Loucy (cell line): ENCODE results near the gene MCF2L2.

Experiments
- H2AFZ ChIP-seq: fragments of 200-600 bp; sonication (generic); 2 replicates; pipeline ENCODE4 v1.6.0; 2016; ENCODE audit warnings: antibody characterized with exemption, mild to moderate bottlenecking, low read length, moderate library complexity
- H3F3A ChIP-seq: fragments of 200-600 bp; 2 replicates; pipeline ENCODE4 v1.6.0; 2016; ENCODE audit warnings: antibody characterized with exemption, low read depth, mild to moderate bottlenecking
- H3K27me3 ChIP-seq: fragments of 200-600 bp; sonication (generic); 2 replicates; pipeline ENCODE4 v1.6.1; 2014; ENCODE audit warnings: low read length, mild to moderate bottlenecking; ENCODE audit not compliant: insufficient read depth, poor library complexity, severe bottlenecking
- H3K36me3 ChIP-seq: fragments of 200-600 bp; sonication (generic); 2 replicates; pipeline ENCODE4 v1.6.1; 2016; ENCODE audit warnings: low read length; ENCODE audit not compliant: insufficient read depth
- H3K4me1 ChIP-seq: fragments of 200-600 bp; sonication (generic); 2 replicates; pipeline ENCODE4 v1.5.1; 2014; ENCODE audit warnings: low read length, mild to moderate bottlenecking; ENCODE audit not compliant: insufficient read depth, poor library complexity, severe bottlenecking
- H3K4me2 ChIP-seq: fragments of 200-600 bp; sonication (generic); 2 replicates; pipeline ENCODE4 v1.6.0; 2014; ENCODE audit warnings: antibody characterized with exemption, low read length, low read depth, mild to moderate bottlenecking; ENCODE audit not compliant: poor library complexity, severe bottlenecking
- H3K4me3 ChIP-seq: fragments of 200-600 bp; sonication (generic); 2 replicates; pipeline ENCODE4 v1.5.1; 2014; ENCODE audit warnings: low read length, mild to moderate bottlenecking, mixed read lengths; ENCODE audit not compliant: poor library complexity, severe bottlenecking
- H3K79me2 ChIP-seq: fragments of 200-600 bp; sonication (generic); 2 replicates; pipeline ENCODE4 v1.6.1; 2014; ENCODE audit warnings: low read length; ENCODE audit not compliant: insufficient read depth
- H3K9ac ChIP-seq: fragments of 200-600 bp; sonication (generic); 2 replicates; pipeline ENCODE4 v1.6.0; 2014; ENCODE audit warnings: mild to moderate bottlenecking, low read depth, low read length, moderate library complexity; ENCODE audit not compliant: poor library complexity, severe bottlenecking
- H3K9me2 ChIP-seq: fragments of 200-600 bp; sonication (generic); replicated peaks from 2 replicates; pipeline ENCODE4 v1.6.1; 2016; ENCODE audit warnings: low read depth, low read length, mixed read lengths
- H3K9me3 ChIP-seq: fragments of 200-600 bp; sonication (generic); 2 replicates; pipeline ENCODE4 v1.6.1; 2014; ENCODE audit warnings: mild to moderate bottlenecking, antibody characterized with exemption, low read length, low read depth; ENCODE audit not compliant: insufficient read depth
- H4K20me1 ChIP-seq: fragments of 200-600 bp; sonication (generic); 2 replicates; pipeline ENCODE4 v1.6.0; 2014; ENCODE audit warnings: antibody characterized with exemption, low read length, mild to moderate bottlenecking; ENCODE audit not compliant: insufficient read depth, poor library complexity, severe bottlenecking
- EZH2phosphoT487 ChIP-seq: fragments of 200-600 bp; IDR thresholded peaks from 2 replicates; pipeline ENCODE4 v1.6.1; 2018; ENCODE audit warnings: antibody characterized with exemption, mild to moderate bottlenecking, moderate library complexity, borderline replicate concordance
- TF ChIP-seq, protein P1 (sequence below): fragments of 200-600 bp; sonication (generic); conservative IDR thresholded peaks from 2 replicates; pipeline ENCODE4 v1.5.1; 2014; ENCODE audit warnings: mild to moderate bottlenecking, antibody characterized with exemption, low read length

Gene MCF2L2

DNA sequence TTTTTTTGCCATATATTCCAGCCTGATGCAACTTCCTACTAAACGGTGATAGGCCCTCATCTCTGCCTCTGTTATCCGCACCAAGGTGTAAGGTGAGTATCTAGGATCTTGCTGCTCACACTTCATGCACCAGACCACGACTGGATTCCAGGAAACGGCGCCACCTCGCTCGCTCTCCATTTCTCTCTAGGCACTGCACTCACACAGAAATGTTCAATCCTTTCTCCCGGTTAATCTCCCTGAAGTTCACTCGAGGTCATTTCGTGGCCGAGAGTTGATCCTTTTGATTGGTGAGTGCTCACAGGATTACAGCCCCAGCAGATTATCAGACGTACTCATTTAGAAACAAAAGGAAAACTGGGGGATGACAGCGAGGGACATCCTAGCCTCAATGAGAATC lies 28.1 kb downstream of the MCF2L2 start:
- Histone ChIP-seq H3K36me3 (no peaks in the 10 kb centered on the region), H3K9ac (no peak overlapping the region), H2AFZ (no peak overlapping the region), H3K4me1 (no peaks in the 10 kb centered on the region), H3K4me2 (no peak overlapping the region), H3K27me3 (no peaks in the 10 kb centered on the region), H4K20me1 (no peaks in the 10 kb centered on the region), H3K9me3 (no peaks in the 10 kb centered on the region), H3K79me2 (no peaks in the 10 kb centered on the region), H3F3A (no peaks in the 10 kb centered on the region), H3K9me2 (no peaks in the 10 kb centered on the region), H3K4me3 (no peak overlapping the region)
- TF ChIP-seq, protein P1, sequence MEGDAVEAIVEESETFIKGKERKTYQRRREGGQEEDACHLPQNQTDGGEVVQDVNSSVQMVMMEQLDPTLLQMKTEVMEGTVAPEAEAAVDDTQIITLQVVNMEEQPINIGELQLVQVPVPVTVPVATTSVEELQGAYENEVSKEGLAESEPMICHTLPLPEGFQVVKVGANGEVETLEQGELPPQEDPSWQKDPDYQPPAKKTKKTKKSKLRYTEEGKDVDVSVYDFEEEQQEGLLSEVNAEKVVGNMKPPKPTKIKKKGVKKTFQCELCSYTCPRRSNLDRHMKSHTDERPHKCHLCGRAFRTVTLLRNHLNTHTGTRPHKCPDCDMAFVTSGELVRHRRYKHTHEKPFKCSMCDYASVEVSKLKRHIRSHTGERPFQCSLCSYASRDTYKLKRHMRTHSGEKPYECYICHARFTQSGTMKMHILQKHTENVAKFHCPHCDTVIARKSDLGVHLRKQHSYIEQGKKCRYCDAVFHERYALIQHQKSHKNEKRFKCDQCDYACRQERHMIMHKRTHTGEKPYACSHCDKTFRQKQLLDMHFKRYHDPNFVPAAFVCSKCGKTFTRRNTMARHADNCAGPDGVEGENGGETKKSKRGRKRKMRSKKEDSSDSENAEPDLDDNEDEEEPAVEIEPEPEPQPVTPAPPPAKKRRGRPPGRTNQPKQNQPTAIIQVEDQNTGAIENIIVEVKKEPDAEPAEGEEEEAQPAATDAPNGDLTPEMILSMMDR, result no peak
- TF ChIP-seq EZH2phosphoT487, result no peak

DNA sequence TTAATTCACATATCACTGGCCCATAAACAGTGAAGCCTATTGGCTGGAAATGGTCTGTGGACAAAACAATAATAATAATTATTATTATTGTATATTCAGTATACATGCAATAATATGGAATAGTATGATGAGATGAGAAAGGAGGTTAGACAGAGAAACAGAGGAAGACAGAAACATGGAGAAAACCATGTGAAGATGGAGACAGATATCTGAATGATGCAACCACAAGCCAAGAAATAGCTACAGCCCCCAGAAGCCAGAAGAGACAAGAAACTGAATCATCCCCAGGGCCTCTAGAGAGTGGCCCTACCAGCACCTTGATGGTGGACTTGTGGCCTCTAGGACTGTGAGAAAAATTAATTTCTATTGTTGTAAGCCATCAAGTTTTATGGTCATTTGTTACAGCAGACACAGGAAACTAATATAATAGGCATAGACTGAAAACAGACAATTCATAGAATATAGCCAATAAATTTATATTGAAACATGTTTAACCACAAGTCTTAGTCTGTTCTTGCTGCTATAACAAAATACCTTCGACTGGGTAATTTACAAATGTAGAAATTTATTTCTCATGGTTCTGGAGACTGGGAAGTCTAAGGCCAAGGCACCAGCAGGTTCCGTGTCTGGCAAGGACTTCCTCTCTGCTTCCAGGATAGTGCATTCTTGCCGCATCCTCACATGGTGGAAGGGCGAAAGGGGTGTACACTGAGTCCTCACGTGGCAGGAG lies 31.6 kb downstream of the MCF2L2 start:
- H4K20me1 ChIP-seq, result no peaks in the 10 kb centered on the region
- H3K36me3 ChIP-seq, result no peaks in the 10 kb centered on the region
- no peak for TF ChIP-seq EZH2phosphoT487
- TF ChIP-seq, protein P1, result no peak
- no peaks in the 10 kb centered on the region for H3K9me3 ChIP-seq
- H3K4me1 ChIP-seq, result peaks cover 9% of the 10 kb centered on the region
- H3K27me3 ChIP-seq, result no peaks in the 10 kb centered on the region
- no peak overlapping the region for H2AFZ ChIP-seq
- no peak overlapping the region for H3K4me2 ChIP-seq
- H3F3A ChIP-seq, result no peaks in the 10 kb centered on the region
- H3K79me2 ChIP-seq, result no peaks in the 10 kb centered on the region
- H3K9me2 ChIP-seq, result no peaks in the 10 kb centered on the region
- H3K9ac ChIP-seq, result no peak overlapping the region
- no peak overlapping the region for H3K4me3 ChIP-seq

- Histone ChIP-seq H3K9me3 (no peaks in the 10 kb centered on the region), H3K4me3 (no peak overlapping the region), H2AFZ (no peak overlapping the region), H3K9ac (no peak overlapping the region), H4K20me1 (no peaks in the 10 kb centered on the region), H3K36me3 (no peaks in the 10 kb centered on the region), H3F3A (no peaks in the 10 kb centered on the region), H3K9me2 (no peaks in the 10 kb centered on the region), H3K4me1 (peaks cover 21% of the 10 kb centered on the region), H3K4me2 (no peak overlapping the region), H3K27me3 (no peaks in the 10 kb centered on the region), H3K79me2 (no peaks in the 10 kb centered on the region)
- TF ChIP-seq EZH2phosphoT487, result no peak
- TF ChIP-seq, protein P1, result no peak
Observed at GRCh38 chr3:183394150-183394549, 34.3 kb downstream of the MCF2L2 start.
